ENCODE data around the gene CCM2.
A peak's percentile ranks its signal among the peaks of the same experiment; 100 is the strongest.
"Not testable (repeated sequence)": the region's sequence is repeated elsewhere in the genome, so short reads cannot be mapped to it uniquely, and the experiment has no call there.

Gene CCM2

GRCh38 chr7:45100761-45101480 is 100.9 kb downstream of the CCM2 start:
- DNase-seq (ENCODE audit: low read depth) = no peak

GRCh38 chr7:45101748-45102147 is 101.7 kb downstream of the CCM2 start:
- no peak for DNase-seq (ENCODE audit: low read depth)

- DNase-seq (ENCODE audit: low read depth) = no peak
These were observed 103.0 kb downstream of the CCM2 start for GRCh38 chr7:45102785-45103712.

GRCh38 chr7:45103958-45104843 is 104.2 kb downstream of the CCM2 start:
- DNase-seq (ENCODE audit: low read depth) = no peak

GRCh38 chr7:45104844-45105587 is 105.0 kb downstream of the CCM2 start:
- no peak for DNase-seq (ENCODE audit: low read depth)

- no peak for DNase-seq (ENCODE audit: low read depth)
These were observed 105.7 kb downstream of the CCM2 start for GRCh38 chr7:45105588-45106188.

- no peak for DNase-seq (ENCODE audit: low read depth)
These were observed 106.8 kb downstream of the CCM2 start for GRCh38 chr7:45106820-45107219.

- DNase-seq (ENCODE audit: low read depth) = no peak
These were observed 107.4 kb downstream of the CCM2 start for GRCh38 chr7:45107356-45107755.

- DNase-seq (ENCODE audit: low read depth) = no peak
These were observed 108.9 kb downstream of the CCM2 start for GRCh38 chr7:45108863-45109262.

- DNase-seq (ENCODE audit: low read depth) = peak; percentile 91
These were observed 111.6 kb downstream of the CCM2 start, which contains the start of gene TBRG4 for GRCh38 chr7:45111298-45112223. TBRG4 (minus strand) TSS chr7:45111697; CDS start chr7:45109237, 2,460 bp downstream.

GRCh38 chr7:45112648-45113047 is 112.6 kb downstream of the CCM2 start:
- DNase-seq (ENCODE audit: low read depth) = no peak

- DNase-seq (ENCODE audit: low read depth) = not testable (repeated sequence)
These were observed 114.3 kb downstream of the CCM2 start for GRCh38 chr7:45114257-45114656.

- no peak for DNase-seq (ENCODE audit: low read depth)
These were observed 114.9 kb downstream of the CCM2 start for GRCh38 chr7:45114926-45115325.

GRCh38 chr7:45116048-45116447 is 116.0 kb downstream of the CCM2 start:
- DNase-seq (ENCODE audit: low read depth) = no peak

- no peak for DNase-seq (ENCODE audit: low read depth)
These were observed 117.6 kb downstream of the CCM2 start for GRCh38 chr7:45117582-45117981.

- DNase-seq (ENCODE audit: low read depth) = no peak
These were observed 118.3 kb downstream of the CCM2 start for GRCh38 chr7:45118292-45118691.

GRCh38 chr7:45118889-45119331 is 118.9 kb downstream of the CCM2 start:
- no peak for DNase-seq (ENCODE audit: low read depth)

- DNase-seq (ENCODE audit: low read depth) = no peak
These were observed 119.5 kb downstream of the CCM2 start for GRCh38 chr7:45119550-45119949.

GRCh38 chr7:45122975-45123860 is 123.2 kb downstream of the CCM2 start:
- DNase-seq (ENCODE audit: low read depth) = no peak
